ENCODE measurements around the gene PBX4.

PBX4 gene

GRCh38 chr19:19580418-19580817 lies 38.1 kb downstream of the PBX4 start:
- Histone ChIP-seq H3K9me3 (replicated peaks in 1 of 11) (no peaks in the 10 kb centered on the region), H3K4me1 (peaks cover 0 to 15% (median 7%) of the 10 kb centered on the region in 10 experiments; a peak in 16 of 20 replicates), H3K27me3 (no peaks in the 10 kb centered on the region), H4K20me1 (no peaks in the 10 kb centered on the region), H3K4me2 (no peak overlapping the region), H3K4me3 (no peak overlapping the region), H3K36me3 (no peaks in the 10 kb centered on the region), H3K9ac (no peak overlapping the region), H3K27ac (no peak overlapping the region)
- no peak for TF ChIP-seq Cebpa-rat (IDR thresholded peaks at IDR 0.05)

GRCh38 chr19:19579533-19580361 lies 38.7 kb downstream of the PBX4 start:
- H3K9me3 ChIP-seq (replicated peaks in 1 of 11) = no peaks in the 10 kb centered on the region
- H3K4me3 ChIP-seq = no peak overlapping the region
- H3K4me2 ChIP-seq = no peak overlapping the region
- H3K9ac ChIP-seq = no peak overlapping the region
- no peak overlapping the region for H3K27ac ChIP-seq
- H4K20me1 ChIP-seq = no peaks in the 10 kb centered on the region
- no peaks in the 10 kb centered on the region for H3K36me3 ChIP-seq
- H3K27me3 ChIP-seq = no peaks in the 10 kb centered on the region
- peaks cover 0 to 15% (median 6%) of the 10 kb centered on the region in 10 experiments; a peak in 13 of 20 replicates for H3K4me1 ChIP-seq
- TF ChIP-seq Cebpa-rat (IDR thresholded peaks at IDR 0.05) = no peak

GRCh38 chr19:19578252-19578651 lies 40.2 kb downstream of the PBX4 start:
- TF ChIP-seq Cebpa-rat (IDR thresholded peaks at IDR 0.05) = no peak
- Histone ChIP-seq H4K20me1 (no peaks in the 10 kb centered on the region), H3K27ac (no peak overlapping the region), H3K4me3 (no peak overlapping the region), H3K27me3 (no peaks in the 10 kb centered on the region), H3K36me3 (no peaks in the 10 kb centered on the region), H3K4me2 (no peak overlapping the region), H3K9me3 (replicated peaks in 1 of 11) (no peaks in the 10 kb centered on the region), H3K4me1 (peaks cover 0 to 15% (median 6%) of the 10 kb centered on the region in 10 experiments; a peak in 10 of 20 replicates), H3K9ac (no peak overlapping the region)

GRCh38 chr19:19575411-19575810 lies 43.1 kb downstream of the PBX4 start:
- Histone ChIP-seq H4K20me1 (no peaks in the 10 kb centered on the region), H3K9ac (no peak overlapping the region)
- no peak for TF ChIP-seq Cebpa-rat (IDR thresholded peaks at IDR 0.05)

GRCh38 chr19:19571071-19571786 lies 47.3 kb downstream of the PBX4 start:
- H3K4me1 ChIP-seq = peaks cover 0 to 16% (median 2%) of the 10 kb centered on the region in 10 experiments; a peak in 7 of 20 replicates
- no peak overlapping the region for H3K9ac ChIP-seq
- H4K20me1 ChIP-seq = no peaks in the 10 kb centered on the region
- H3K27me3 ChIP-seq = no peaks in the 10 kb centered on the region
- peaks cover 0 to 21% (median 18%) of the 10 kb centered on the region in 11 experiments; a peak in 18 of 22 replicates for H3K9me3 ChIP-seq (replicated peaks in 1 of 11)
- no peak overlapping the region for H3K27ac ChIP-seq
- no peak overlapping the region for H3K4me3 ChIP-seq
- no peak overlapping the region for H3K4me2 ChIP-seq
- no peak for TF ChIP-seq Cebpa-rat (IDR thresholded peaks at IDR 0.05)
- peaks cover 0 to 23% (median 11%) of the 10 kb centered on the region in 11 experiments; a peak in 9 of 22 replicates for H3K36me3 ChIP-seq

More at GRCh38 chr19:19575411-19575810, 43.1 kb downstream of the PBX4 start:
- Histone ChIP-seq H3K27ac (no peak overlapping the region), H3K4me3 (no peak overlapping the region), H3K4me1 (peaks cover 0 to 8% (median 2%) of the 10 kb centered on the region in 10 experiments; a peak in 5 of 20 replicates), H3K36me3 (peaks cover 0 to under 1% (median 0%) of the 10 kb centered on the region in 11 experiments; a peak in 2 of 22 replicates), H3K27me3 (no peaks in the 10 kb centered on the region), H3K9me3 (replicated peaks in 1 of 11) (no peaks in the 10 kb centered on the region), H3K4me2 (0 out of 22 replicates have a peak overlapping the region, but pooled peaks of 1 of the 11 experiments have one; percentile 28)

- H3K27me3 ChIP-seq = no peaks in the 10 kb centered on the region
- H3K36me3 ChIP-seq = peaks cover 0 to 23% (median 11%) of the 10 kb centered on the region in 11 experiments; a peak in 9 of 22 replicates
- H4K20me1 ChIP-seq = no peaks in the 10 kb centered on the region
- H3K4me1 ChIP-seq = peaks cover 0 to 17% (median 2%) of the 10 kb centered on the region in 10 experiments; a peak in 7 of 20 replicates
- no peak overlapping the region for H3K4me3 ChIP-seq
- no peak overlapping the region for H3K4me2 ChIP-seq
- no peak overlapping the region for H3K27ac ChIP-seq
- no peak overlapping the region for H3K9ac ChIP-seq
- no peak for TF ChIP-seq Cebpa-rat (IDR thresholded peaks at IDR 0.05)
- peaks cover 0 to 21% (median 18%) of the 10 kb centered on the region in 11 experiments; a peak in 18 of 22 replicates for H3K9me3 ChIP-seq (replicated peaks in 1 of 11)
Measured at GRCh38 chr19:19570571-19570970, 47.9 kb downstream of the PBX4 start.

GRCh38 chr19:19568802-19569756 lies 49.4 kb downstream of the PBX4 start:
- H3K4me2 ChIP-seq = peak overlapping the region in 1 of 11 experiments; percentile 25; a peak in 1 of 22 replicates
- H3K4me1 ChIP-seq = peaks cover 0 to 11% (median 0%) of the 10 kb centered on the region in 10 experiments; a peak in 5 of 20 replicates
- no peak overlapping the region for H3K4me3 ChIP-seq
- TF ChIP-seq Cebpa-rat (IDR thresholded peaks at IDR 0.05) = no peak
- H3K9me3 ChIP-seq (replicated peaks in 1 of 11) = peaks cover 0 to 21% (median 18%) of the 10 kb centered on the region in 11 experiments; a peak in 18 of 22 replicates
- H3K27ac ChIP-seq = no peak overlapping the region
- H4K20me1 ChIP-seq = no peaks in the 10 kb centered on the region
- H3K36me3 ChIP-seq = peaks cover 0 to 23% (median 16%) of the 10 kb centered on the region in 11 experiments; a peak in 9 of 22 replicates
- H3K27me3 ChIP-seq = no peaks in the 10 kb centered on the region
- H3K9ac ChIP-seq = no peak overlapping the region

- Histone ChIP-seq H3K4me3 (no peak overlapping the region), H3K4me1 (peaks cover 0 to 11% (median 0%) of the 10 kb centered on the region in 10 experiments; a peak in 5 of 20 replicates), H3K4me2 (no peak overlapping the region), H3K36me3 (peaks cover 0 to 23% (median 16%) of the 10 kb centered on the region in 11 experiments; a peak in 9 of 22 replicates), H4K20me1 (no peaks in the 10 kb centered on the region; a peak in 1 of 22 replicates), H3K27me3 (no peaks in the 10 kb centered on the region), H3K27ac (no peak overlapping the region), H3K9me3 (replicated peaks in 1 of 11) (peaks cover 0 to 21% (median 18%) of the 10 kb centered on the region in 11 experiments; a peak in 18 of 22 replicates), H3K9ac (no peak overlapping the region)
- TF ChIP-seq Cebpa-rat (IDR thresholded peaks at IDR 0.05) = no peak
Measured at GRCh38 chr19:19567391-19567790, 51.1 kb downstream of the PBX4 start.
